HG03135 (cell line): Measurements from ENCODE around the gene COQ8A.
"Not testable (repeated sequence)": the region's sequence is repeated elsewhere in the genome, so short reads cannot be mapped to it uniquely, and the experiment has no call there.

Source experiments
- ATAC-seq: cut with Tn5 transposase; IDR thresholded peaks from one replicate; pipeline ENCODE4 v1.9.1; 2021; ENCODE audit warnings: mild to moderate bottlenecking, moderate library complexity; ENCODE audit not compliant: unreplicated experiment

COQ8A gene

DNA sequence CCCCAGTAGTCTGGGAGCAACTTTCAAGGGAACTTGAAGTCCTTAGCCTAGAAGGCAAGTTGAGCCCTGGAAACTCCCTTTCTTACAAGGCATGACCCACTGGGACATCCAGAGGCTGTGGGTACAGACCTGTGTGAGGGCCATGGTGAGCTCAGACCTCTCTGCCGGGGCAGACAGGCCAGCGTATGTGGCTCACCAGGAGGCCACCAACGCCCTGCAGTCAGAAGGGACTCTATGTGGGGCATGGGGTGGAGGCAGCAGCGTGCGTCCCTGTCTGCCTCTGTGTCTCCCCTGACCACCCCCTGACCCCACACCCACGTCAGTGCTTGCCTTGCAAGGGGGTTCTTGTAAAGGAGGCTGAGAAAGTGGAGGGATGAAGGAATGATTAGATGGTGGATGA, 10.8 kb downstream of the COQ8A start:
- no peak for ATAC-seq

DNA sequence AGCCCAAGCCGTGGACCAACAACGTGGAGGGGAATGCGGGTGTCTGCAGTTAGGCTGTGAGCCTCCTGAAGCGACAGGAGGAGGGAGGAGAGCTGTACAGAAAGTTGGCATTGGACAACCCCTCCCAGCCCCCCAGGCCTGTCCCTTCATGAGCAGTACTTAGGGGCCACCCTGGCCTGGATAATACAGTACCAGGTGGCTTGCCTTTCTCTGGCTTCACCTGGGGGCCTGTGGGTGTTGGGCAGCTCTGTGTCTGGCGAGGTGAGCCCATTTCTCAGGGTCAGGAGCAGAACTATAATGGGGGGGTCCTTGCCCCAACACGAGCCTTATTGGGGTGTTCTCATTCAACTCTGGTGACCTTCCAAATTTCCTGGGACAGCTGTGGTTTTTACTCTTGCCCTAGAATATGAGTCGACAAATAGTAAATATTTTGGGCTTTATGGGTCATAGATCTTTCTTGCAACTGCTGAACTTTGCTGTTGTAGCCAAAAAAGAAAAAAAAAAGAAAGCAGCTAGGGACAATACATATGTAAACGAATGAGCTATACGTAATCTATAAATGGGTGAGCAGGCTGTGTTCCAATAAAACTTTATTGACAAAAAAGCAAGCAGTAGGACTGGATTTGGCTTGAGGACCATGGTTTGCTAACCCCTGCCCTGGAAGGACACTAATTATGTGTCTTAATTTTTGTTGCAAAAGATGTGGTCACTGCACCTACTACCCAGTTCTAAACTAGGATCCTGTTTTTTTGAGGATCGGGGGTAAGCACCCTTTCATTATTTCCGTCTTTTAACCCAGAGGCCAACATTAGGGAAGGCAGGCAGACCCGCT, 11.4 kb downstream of the COQ8A start:
- ATAC-seq = no peak

DNA sequence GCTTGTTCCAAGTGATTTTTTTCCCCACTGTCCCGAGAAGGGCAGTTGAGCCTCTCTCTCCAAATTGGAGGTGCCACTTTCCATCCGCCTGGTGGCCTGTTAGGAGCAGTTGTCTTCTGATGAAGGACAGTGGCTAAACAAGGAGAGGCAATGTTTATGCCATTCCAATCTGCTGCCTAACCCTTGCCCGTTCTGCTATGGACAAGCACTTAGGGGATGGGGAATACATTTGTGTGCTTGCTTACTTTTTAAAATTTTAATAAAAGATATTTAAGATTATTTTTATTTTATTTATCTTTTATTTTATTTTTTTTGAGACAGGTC, 12.0 kb downstream of the COQ8A start:
- ATAC-seq = no peak

DNA sequence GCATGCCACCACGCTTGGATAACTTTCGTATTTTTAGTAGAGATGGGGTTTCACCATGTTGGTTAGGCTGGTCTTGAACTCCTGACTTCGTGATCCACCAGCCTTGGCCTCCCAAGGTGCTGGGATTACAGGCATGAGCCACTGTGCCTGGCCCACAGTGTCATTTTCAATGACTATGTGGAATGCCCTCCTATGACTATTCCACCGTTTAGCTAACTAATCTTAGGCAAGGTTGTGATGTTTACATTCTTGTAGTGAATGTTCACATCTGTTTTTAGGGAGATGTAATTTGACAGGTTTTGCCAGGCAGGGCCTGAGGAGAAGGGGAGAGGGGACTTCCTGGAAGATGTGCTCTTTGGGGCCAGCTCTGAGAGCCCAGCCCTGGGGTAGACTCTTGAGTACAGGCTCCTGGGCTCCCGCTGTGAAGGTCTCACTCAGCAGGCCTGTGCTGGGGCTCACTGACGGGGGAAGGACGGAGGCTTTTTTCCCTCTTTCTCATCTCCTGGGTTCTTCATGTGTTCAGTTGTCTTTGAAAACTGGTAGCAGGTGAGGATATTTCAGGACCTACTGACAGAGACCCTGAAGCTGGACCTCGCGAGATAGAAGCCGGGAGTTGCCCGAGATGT, 13.2 kb downstream of the COQ8A start:
- no peak for ATAC-seq

DNA sequence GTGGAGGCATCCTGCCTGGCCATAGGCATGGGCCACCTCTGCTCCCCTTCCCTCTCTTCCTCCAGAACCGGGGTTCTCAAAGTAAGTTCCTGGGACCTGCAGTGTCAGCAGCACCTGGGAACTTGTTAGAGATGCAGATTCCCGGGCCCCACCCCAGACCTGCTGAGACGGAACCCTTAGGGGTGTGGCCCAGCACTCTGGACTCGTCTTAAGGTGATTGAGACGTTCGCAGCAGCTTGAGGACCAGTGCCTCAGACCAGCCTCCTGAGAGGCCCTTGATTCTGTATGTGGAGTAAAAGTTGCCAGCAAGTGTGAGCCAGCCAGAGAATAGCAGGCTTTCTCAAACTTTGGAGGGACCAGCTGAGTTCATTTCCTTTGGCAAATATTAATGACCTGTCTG, 14.2 kb downstream of the COQ8A start:
- ATAC-seq = no peak

DNA sequence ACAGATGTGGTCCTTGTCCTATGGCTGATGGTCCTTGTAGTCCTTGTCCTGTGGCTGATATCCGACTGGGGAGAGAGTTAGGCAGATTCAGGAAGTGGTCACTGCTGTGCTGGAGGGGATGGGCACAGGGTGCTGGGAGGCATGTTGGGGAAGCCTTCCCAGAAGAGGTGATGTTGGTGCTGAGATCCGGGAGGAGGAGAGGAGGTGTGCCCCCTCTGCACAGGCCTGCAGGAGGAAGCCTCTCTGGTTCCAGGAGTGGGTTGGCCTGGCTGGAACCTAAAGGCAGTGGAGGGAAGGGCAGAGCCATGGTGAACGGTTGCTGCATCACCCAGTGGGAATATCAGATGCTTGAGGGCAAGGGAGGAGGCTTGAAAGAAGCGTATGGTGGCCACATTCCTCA, 14.7 kb downstream of the COQ8A start:
- no peak for ATAC-seq

DNA sequence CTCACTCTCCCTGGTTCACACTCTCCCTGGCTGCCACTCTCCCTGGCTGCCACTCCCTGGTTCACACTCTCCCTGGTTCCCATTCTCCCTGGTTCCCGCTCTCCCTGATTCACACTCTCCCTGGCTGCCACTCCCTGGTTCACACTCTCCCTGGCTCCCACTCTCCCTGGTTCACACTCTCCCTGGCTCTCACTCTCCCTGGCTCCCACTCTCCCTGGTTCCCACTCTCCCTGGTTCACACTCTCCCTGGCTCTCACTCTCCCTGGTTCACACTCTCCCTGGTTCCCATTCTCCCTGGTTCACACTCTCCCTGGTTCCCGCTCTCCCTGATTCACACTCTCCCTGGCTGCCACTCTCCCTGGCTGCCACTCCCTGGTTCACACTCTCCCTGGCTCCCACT, 15.8 kb downstream of the COQ8A start:
- ATAC-seq = not testable (repeated sequence)

DNA sequence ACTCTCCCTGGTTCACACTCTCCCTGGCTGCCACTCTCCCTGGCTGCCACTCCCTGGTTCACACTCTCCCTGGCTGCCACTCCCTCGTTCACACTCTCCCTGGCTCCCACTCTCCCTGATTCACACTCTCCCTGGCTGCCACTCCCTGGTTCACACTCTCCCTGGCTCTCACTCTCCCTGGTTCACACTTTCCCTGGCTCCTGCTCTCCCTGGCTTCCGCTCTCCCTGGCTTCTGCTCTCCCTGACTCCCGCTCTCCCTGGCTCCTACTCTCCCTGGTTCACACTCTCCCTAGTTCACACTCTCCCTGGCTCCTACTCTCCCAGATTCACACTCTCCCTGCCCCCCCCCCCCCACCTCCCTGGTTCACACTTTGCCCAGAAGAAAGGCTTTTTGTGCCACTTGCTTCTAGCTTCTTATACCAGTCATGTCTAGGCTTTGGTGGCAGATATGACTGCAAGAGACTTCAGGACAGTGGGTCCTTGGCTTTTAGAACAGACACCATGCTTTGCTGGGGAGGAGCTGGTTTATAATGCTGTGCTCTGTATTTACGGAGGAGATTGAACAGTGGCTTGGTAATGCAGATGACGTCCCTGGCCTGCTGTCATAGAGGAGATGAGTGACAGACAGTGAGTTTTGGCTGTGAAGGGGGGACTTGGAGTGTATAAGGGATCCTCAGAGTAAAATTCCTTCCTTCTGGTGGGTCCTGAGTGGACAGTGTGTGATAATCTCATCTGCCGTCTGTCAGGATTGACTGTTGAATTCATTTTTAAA, 17.0 kb downstream of the COQ8A start:
- no peak for ATAC-seq

DNA sequence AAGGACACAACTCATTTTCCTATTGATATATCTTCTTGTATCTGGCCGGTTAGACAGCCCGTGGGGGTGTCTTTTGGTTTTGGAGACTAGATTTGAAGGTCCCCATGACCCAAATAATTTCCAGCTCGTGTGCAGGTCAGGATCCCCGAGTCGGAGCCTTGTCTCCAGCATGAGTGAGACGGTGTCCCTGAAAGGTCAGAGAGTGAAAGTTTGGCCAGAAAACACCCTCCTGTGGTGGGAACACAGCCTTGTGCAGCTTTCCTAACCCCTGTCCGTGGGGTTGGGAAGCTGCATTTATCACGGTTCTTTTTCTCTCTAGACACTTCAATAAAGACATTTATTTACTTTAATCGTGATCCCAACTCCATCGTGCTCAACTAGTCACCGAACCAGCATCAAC, 17.6 kb downstream of the COQ8A start:
- ATAC-seq = no peak

DNA sequence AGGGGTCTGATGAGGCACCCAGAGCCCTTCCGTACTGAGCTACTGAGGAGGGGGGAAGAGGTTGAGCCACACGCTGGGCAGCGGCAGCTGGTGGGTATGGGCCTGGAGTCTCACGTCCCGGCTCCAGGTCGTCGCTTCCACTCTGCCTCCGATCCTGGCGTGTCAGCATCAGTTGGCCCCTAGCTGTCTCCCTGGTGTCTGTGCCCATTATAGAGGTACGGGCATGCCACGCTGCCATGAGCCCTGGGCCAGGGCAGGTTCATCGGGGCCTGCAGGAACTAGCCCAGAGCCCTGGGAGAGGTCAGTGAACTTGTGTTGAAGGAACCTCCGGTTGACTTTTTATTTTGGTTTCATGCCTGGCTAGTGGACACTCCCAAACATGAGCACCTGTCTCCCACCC, 18.2 kb downstream of the COQ8A start:
- no peak for ATAC-seq

DNA sequence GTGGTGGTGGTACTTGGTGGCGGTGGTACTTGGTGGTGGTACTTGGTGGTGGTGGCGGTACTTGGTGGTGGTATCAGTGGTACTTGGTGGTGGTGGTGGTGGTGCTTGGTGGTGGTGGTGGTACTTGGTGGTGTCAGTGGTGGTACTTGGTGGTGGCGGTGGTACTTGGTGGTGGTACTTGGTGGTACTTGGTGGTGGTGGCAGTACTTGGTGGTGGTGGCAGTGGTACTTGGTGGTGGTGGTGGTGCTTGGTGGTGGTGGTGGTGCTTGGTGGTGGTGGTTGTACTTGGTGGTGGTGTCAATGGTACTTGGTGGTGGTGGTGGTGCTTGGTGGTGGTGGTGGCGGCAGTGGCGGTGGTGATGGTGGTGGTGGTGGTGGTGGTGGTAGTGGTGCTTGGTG, 20.2 kb downstream of the COQ8A start:
- no peak for ATAC-seq

DNA sequence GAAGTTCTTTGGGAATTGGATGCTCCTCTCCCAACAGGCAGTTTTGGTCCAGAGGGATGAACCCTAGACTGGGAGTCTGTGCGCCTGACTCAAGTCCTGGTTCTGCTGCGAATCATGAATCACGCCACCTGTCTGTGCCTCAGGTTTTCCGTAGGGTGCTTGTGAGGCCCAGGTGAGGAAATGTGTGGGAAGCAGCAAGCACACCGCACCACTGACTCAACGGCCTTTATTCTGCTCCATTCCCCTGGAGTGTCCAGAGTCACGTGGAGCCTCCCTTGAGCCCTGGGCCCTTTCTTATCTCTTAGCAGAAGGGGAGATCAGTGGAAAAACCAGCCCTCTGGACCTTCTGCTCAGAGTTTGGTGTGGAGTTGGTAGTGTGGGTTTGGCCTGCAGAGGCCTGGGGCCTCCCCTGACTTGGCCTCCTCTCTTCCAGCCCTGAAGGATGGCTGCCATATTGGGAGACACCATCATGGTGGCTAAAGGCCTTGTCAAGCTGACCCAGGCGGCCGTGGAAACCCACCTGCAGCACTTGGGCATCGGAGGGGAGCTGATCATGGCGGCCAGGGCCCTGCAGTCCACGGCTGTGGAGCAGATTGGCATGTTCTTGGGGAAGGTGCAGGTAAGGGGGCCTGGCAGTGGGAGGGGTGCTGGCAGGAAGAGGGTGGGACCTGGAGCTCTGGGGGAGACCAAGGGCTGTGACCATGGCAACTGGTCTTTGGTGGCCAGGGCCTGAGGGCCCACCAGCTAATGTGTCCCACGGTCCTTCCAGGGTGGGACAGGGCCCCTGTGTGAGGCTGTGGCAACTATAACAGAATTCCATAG, 21.1 kb downstream of the COQ8A start:
- ATAC-seq = no peak

DNA sequence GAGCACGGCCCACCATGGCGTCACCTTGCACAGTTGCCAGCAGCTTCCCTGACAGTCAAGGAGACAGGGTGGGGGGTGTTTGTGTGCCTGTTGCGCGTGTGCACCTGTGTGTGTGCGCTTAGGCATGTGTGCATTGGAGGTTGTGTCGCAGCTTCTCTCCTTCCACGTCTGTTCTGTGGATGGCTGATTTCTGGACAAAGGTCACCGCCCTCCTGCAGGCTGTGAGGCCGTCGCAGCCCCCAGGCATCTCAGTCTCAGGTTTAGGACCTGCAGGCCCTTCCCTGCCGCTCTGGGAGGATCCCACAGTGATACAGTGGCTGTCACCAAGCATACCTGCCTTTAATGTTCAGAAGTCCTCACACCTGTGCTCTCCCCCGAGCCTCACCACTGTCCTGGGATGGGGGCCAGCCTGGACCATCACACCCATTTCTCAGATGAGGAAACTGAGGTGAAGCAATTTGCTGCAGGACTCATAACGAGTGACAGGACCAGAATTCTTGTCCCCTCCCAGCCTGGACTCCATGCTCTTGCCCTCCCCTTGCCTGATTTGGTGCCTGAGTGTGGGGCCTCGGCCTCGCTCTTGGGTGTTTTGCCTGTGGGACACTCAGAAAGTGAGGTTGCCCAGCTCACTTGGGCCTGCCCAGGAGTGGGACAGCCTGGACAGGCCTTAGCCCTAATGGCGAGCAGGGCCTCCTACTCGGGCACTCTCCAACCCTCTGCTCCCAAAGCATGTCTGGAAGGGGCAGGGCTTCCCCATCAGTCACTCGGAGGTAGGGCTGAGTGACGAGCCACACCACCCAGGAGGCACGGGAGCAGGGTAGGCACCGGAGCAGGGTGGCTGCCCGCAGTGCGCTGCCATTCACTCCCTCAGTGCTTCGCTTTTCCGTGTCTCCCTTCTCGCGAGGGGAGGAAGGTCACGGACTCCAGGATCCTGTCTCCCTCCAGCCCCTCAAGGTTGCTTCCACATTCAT, 22.6 kb downstream of the COQ8A start:
- no peak for ATAC-seq

DNA sequence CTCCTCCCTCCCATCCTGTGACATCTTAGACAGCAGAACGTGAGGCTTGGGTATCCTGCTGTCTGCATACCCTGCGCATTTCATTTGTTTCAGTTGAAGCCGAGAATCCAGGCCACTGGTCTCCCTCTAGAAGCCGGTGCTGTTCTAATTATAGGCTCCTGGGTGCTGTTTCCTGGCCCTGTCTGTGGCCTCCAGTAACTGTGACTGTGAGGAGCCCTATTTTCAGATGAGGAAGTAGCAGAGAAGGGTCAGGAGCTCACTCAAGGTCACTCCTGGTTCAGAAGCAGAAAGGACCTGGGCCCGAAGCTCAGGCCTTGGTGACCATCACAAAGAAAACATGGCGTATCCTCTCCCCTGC, 24.0 kb downstream of the COQ8A start:
- ATAC-seq = no peak

DNA sequence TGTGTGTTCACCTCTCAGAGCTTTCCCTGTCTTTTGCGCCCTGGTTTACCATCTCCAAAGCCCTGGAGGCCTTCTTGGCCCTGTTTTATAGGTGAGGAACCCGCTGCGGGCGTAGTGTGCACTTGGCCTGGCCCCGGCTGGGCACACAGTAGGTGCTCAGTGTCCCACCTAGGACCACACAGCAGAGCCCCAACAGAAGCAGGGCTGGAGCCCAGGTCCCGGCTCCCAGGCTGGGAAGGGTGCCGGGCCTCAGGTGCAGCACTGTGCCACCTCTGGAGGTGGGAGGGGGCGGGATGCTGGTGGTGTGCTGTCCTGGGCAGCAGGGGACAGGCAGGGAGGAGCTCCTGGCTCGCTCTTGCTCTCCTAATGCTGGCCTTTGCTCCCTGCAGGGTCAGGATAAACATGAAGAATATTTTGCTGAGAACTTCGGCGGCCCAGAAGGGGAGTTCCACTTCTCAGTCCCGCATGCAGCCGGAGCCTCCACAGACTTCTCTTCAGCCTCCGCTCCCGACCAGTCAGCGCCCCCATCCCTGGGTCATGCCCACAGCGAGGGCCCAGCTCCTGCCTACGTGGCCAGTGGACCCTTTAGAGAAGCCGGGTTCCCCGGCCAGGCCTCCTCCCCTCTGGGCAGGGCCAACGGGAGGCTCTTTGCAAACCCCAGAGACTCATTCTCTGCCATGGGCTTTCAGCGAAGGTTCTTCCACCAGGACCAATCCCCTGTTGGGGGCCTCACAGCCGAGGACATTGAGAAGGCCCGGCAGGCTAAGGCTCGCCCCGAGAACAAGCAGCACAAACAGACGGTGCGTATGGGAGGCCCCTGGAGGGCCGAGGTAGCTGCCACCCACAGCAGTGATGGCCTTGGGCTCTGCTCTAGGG, 24.8 kb downstream of the COQ8A start:
- no peak for ATAC-seq

DNA sequence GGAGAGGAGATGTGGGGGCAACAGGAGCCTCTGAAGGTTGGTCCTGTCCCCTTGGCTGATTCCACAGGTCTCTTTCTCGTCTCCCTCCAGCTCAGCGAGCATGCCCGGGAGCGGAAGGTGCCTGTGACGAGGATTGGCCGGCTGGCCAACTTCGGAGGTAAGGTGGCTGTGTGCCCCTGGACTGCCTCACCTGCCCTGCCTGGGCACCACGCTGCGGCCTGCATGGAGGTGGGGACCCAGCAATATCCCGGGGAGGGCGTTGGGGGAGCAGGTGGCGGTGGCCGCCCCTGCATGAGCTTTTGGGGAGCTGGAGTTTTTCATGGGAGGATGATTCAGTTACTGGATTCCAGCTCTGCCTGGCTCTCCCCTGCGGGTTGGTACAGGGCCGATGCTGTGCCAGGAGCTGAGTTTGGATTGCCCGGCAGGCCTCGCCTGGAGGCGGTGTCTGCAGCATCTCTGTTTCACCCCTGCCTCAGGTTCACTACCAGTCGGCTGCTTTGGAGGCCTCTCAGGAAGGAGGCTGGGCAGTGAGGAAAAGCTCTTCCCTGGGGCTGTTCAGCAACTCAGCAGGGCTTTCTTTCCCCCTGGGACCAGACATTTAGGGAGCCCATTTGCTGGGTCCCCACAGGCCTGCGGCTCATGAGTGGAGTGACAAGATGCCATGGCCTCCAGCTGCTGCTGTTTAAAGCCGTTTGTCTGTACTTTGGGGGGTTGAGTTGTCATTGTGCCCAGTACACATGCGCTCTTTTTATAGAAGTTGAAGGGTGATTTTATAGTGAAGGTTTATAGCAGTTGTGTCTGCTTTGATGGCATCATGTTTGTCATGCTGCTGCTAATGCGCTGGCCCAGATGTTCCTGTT, 25.7 kb downstream of the COQ8A start:
- no peak for ATAC-seq

DNA sequence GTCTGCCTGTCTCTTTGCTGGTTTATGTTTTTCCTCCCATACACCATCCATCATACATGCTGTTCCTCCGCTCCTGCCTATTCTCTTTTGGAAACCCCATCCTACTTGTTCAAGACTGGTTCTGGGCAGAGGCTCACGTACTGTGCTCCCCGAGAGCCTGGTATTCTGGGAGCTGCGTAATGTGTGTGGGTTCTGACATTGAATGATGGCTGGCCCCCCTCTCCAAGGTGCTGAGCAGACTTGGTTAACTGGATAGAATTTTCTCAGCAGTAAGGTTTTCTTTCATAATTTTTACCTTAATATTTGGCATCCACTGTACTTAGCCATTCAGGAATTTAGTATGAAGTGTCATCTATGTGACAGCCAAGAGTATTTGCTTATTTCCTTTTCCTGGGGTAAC, 26.6 kb downstream of the COQ8A start:
- no peak for ATAC-seq

DNA sequence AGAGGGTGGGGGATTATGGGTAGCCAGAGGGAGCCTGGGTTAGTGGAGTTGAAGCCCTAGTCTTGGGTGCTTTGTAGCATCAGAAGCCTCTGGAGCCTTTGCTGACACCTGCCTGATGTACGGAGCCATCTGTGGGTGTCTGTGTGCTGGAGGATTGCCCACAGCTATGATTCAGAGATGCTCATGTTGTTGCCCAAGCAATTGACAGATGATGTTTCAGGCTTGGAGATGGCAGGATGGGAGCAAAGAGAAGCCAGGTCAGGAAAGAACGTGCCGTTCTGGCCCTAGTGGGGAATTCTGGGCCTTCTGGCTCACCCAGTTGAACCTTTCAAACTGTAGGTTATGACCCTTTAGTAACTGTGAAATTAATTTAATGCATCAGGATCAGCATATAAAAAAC, 27.6 kb downstream of the COQ8A start:
- ATAC-seq = no peak
